ENCODE data around the gene HS1BP3.

HS1BP3 gene

DNA sequence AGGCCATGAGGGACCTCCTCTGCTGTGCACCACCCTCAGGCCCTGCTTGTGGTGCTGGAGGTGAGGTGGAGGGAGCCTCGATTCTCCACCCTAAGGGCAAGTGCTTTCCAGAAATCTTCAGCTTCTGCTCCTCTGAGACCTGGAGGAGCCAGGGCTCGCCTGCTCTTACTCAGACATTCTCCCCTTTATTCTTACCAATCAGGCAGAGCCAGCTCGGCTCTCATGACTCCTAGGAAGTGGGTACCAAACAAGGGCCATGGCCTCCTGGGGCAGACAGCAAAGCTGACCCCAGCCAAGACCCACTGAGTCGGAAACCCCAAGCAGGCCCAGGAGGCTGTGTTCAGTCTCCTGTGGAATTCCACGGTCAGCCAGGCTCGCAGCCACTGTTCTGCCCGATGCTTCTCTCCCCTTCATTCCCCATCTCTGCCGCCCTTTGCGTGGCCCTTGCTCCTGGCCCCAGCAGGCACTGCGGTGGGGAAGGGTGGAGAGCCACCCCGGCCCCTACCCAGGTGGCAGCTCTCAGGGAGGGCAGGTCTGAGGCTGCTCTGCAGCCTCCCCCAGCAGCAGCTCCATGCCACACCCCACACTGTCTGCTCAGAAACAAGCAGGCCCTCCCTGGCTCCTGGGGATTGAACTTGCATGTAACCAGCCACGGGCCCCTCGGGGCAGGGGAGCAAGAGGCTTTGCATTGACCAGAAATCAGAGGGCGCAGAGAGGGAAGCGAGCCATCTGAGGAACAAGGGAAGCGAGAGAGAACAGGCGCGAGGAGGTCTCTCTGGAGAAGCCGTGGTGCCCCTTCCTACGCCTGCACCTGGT, 24.0 kb downstream of the HS1BP3 start:
- H3K4me3 ChIP-seq (ENCODE audit: low read depth, low read length): no peak overlapping the region
- DNase-seq (ENCODE audit: low read depth): no peak
- TF ChIP-seq, protein P1, sequence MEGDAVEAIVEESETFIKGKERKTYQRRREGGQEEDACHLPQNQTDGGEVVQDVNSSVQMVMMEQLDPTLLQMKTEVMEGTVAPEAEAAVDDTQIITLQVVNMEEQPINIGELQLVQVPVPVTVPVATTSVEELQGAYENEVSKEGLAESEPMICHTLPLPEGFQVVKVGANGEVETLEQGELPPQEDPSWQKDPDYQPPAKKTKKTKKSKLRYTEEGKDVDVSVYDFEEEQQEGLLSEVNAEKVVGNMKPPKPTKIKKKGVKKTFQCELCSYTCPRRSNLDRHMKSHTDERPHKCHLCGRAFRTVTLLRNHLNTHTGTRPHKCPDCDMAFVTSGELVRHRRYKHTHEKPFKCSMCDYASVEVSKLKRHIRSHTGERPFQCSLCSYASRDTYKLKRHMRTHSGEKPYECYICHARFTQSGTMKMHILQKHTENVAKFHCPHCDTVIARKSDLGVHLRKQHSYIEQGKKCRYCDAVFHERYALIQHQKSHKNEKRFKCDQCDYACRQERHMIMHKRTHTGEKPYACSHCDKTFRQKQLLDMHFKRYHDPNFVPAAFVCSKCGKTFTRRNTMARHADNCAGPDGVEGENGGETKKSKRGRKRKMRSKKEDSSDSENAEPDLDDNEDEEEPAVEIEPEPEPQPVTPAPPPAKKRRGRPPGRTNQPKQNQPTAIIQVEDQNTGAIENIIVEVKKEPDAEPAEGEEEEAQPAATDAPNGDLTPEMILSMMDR (conservative IDR thresholded peaks at IDR 0.05; ENCODE audit: low read depth, low read length): no peak

DNA sequence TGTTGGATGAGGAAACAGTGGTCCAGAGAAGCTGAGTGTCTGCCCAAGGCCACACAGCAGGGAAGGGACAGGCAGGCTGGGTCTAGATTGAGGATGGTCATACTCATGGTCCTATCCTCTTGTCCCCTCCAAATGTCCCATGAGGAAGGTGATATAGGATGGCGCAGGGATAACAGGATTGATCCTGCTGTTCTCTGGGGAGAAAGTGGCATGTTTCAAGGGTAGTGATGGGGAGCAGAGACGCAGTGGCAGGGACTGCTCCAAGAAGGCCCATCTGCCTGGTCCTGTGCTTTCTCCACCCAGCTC, 24.6 kb downstream of the HS1BP3 start:
- DNase-seq (ENCODE audit: low read depth): no peak
- no peak overlapping the region for H3K4me3 ChIP-seq (ENCODE audit: low read depth, low read length)
- TF ChIP-seq, protein P1 (conservative IDR thresholded peaks at IDR 0.05; ENCODE audit: low read depth, low read length): no peak

DNA sequence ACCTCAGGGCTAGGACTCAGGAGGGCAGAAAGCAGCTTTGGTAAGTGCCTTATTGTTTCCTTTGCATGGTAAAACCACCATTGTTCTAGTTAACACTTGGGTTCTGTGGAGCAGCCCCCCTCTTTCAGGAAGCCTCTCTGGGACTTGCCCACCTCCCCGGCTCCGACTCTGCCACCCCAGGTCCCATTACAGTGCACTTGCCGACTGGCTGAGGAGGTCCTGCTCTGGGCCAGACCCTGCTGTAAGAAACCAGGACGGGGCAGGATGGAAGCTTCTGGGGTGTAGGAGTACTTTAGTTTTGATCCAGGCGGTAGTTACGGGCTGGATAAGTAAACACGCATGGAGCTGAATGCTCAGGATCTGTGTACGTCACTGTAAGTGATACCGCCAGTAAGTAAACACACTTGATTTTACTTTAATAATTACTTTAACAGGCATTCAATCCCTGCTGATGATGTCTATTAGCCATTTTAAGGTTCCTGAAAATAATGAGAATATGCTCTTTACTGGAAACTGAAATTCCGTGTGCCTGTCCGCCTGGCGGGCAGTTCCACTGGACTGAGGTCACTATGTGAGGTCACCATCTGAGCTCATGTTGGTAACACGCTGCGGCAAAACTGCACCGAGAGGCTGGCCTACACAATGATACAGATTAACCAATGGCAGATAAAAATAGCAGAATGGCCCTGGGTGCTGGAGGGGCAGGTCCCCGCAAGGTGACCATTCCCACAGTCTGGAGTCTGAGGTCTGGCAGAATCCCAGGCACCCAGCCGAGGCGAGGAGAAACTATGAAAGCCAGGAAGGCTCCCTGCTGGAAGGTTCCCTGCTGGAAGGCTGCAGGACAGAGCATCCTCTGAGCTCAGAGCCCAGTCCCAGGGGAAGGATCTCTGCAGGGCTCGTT, 25.2 kb downstream of the HS1BP3 start:
- TF ChIP-seq, protein P1 (conservative IDR thresholded peaks at IDR 0.05; ENCODE audit: low read depth, low read length): peak; percentile 59
- no peak overlapping the region for H3K4me3 ChIP-seq (ENCODE audit: low read depth, low read length)
- DNase-seq (ENCODE audit: low read depth): peak; percentile 84

DNA sequence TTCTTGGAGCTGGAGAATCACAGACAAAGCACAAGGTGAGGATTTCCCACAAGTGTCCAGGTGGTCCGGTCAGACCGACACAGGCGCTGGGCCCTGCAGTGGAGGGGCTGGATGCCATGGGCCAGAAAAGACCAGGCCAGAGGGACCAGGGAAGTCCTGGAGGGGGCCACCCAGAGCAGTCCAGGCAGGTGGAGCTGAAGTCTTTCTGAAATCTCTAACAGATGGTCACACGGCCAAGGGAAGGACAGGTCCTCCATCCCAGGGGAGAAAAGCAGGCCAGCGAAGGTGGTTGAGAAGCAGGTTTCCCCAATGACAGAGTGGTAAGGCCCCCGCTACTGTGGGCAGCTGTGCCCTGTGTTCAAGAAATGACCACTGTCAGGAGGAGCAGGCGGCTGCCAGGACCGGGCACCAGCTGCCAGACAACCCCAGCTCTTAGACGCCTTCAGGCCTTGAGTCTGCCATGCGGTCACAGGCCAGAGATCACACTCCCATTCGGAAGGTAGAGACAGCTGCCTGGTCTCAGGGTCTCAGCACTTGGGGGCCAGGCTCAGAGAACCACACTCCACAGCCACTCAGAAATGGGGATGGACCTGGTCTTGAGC, 25.9 kb downstream of the HS1BP3 start:
- H3K4me3 ChIP-seq (ENCODE audit: low read depth, low read length): no peak overlapping the region
- TF ChIP-seq, protein P1 (conservative IDR thresholded peaks at IDR 0.05; ENCODE audit: low read depth, low read length): no peak
- DNase-seq (ENCODE audit: low read depth): no peak

DNA sequence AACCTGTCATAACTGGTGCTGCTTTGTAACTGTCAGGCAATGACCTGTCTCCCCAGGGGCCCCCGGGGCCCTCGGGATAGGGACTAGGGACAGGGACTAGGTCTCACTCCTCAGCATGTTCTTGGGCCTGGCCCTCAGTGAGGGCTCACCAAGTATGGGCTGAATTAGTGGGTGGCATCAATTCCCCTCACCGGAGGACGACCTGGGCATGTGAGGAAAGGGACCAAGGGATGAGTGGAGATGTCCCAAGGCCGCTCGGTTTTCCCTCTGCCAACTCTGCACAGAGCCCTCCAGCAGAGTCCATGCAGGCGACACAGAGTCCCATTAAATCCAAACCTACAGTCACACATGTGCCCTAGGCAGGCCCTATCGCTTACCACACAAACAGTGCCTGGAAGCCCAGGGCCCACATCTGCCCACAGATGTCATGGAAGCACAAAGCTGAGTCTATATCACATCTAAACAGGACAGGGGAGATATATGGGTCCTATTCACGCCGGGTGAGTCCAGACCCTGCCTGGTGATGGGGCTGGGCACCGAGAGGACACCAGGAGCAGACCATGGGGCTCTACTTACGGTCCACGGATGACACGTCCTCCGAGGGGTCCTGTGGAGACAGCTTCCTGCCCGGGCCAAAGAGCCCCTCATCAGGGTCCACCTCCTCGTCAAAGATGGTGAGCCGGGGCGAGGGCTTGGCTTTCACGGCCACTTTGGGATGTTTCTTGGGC, 26.6 kb downstream of the HS1BP3 start:
- TF ChIP-seq, protein P1 (conservative IDR thresholded peaks at IDR 0.05; ENCODE audit: low read depth, low read length): no peak
- no peak for DNase-seq (ENCODE audit: low read depth)
- no peak overlapping the region for H3K4me3 ChIP-seq (ENCODE audit: low read depth, low read length)

DNA sequence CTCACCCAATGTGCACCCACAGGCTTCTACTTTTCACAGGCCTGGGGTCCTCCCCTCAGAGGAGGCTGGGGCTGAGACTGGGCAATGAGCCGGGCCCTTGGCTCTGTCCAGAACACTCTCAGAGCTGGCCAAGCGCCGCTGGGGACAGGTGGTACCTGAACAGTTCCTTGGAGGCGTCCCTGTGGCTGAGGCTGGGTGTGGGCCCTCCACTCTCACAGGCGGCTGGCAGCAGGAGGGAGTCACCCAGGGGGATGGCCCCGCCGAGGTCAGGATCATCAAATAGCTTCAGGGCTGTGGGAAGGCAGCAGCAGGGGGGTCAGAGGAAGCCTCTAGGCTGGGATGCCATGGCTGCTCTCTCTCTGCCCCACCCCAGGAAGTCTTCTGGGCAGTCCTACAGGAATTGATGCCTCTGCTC, 27.1 kb downstream of the HS1BP3 start:
- H3K4me3 ChIP-seq (ENCODE audit: low read depth, low read length): no peak overlapping the region
- TF ChIP-seq, protein P1 (conservative IDR thresholded peaks at IDR 0.05; ENCODE audit: low read depth, low read length): no peak
- no peak for DNase-seq (ENCODE audit: low read depth)

All from choroid plexus epithelial cell (primary cell).